ENCODE results near the gene PRRC2C. TPM values are rescaled to one million over a fixed set of nuclear protein-coding genes. Genes with fewer than 3 reads are reported as not detected.

PRRC2C gene
- total RNA-seq, 1 experiment from 2014 or later, result 267 TPM

GRCh38 chr1:171521567-171521966 lies 36.2 kb downstream of the PRRC2C start:
- Histone ChIP-seq H4K20me1 (ENCODE audit: control insufficient read depth, insufficient read depth, insufficient read length) (no peaks in the 10 kb centered on the region), H2BK20ac (ENCODE audit: low read depth, low read length, poor library complexity, severe bottlenecking) (no peak overlapping the region), H2BK5ac (ENCODE audit: insufficient read length, low read length) (no peak overlapping the region), H3K27me3 (ENCODE audit: insufficient read depth, low read length) (no peaks in the 10 kb centered on the region), H3K4ac (ENCODE audit: low read depth, low read length) (no peak overlapping the region), H3K27ac (ENCODE audit: insufficient read length, low read depth, low read length) (no peak overlapping the region), H4K8ac (replicated peaks; ENCODE audit: insufficient read length, low read depth, low read length) (no peak overlapping the region), H3K14ac (ENCODE audit: insufficient read depth, low read length) (no peak overlapping the region), H4K91ac (ENCODE audit: insufficient read length, low read depth, low read length) (no peak overlapping the region), H3K9me3 (ENCODE audit: control insufficient read depth, low read depth, low read length) (no peaks in the 10 kb centered on the region), H2BK120ac (ENCODE audit: low read depth, low read length, poor library complexity, severe bottlenecking) (no peak overlapping the region), H3T11ph (ENCODE audit: low read length) (no peak overlapping the region), H2AK5ac (ENCODE audit: insufficient read length, low read length) (no peak overlapping the region), H2BK15ac (ENCODE audit: low read depth, low read length) (no peak overlapping the region), H3K18ac (ENCODE audit: insufficient read length, low read depth, low read length) (no peak overlapping the region), H2BK12ac (ENCODE audit: insufficient read length, low read depth, low read length) (no peak overlapping the region), H3K79me1 (ENCODE audit: insufficient read depth, low read depth, low read length, poor library complexity, severe bottlenecking) (no peaks in the 10 kb centered on the region), H3K23ac (ENCODE audit: insufficient read length, low read depth, low read length) (no peak overlapping the region), H3K4me2 (ENCODE audit: insufficient read depth, insufficient read length, low read length) (no peak overlapping the region), H3K23me2 (ENCODE audit: insufficient read length, low read depth, low read length, poor library complexity, severe bottlenecking) (no peaks in the 10 kb centered on the region), H4K5ac (ENCODE audit: insufficient read length, low read depth, low read length) (no peak overlapping the region), H3K56ac (ENCODE audit: insufficient read length, low read depth, low read length) (no peak overlapping the region), H3K4me1 (ENCODE audit: insufficient read depth, low read length) (no peaks in the 10 kb centered on the region), H3K9ac (ENCODE audit: extremely low read depth, insufficient read length, low read length) (no peak overlapping the region), H3K79me2 (ENCODE audit: insufficient read depth, low read length) (no peaks in the 10 kb centered on the region; the same call in 1 of the 2 replicates), H2AFZ (ENCODE audit: low read length) (no peak overlapping the region)
- TF ChIP-seq, protein P1, sequence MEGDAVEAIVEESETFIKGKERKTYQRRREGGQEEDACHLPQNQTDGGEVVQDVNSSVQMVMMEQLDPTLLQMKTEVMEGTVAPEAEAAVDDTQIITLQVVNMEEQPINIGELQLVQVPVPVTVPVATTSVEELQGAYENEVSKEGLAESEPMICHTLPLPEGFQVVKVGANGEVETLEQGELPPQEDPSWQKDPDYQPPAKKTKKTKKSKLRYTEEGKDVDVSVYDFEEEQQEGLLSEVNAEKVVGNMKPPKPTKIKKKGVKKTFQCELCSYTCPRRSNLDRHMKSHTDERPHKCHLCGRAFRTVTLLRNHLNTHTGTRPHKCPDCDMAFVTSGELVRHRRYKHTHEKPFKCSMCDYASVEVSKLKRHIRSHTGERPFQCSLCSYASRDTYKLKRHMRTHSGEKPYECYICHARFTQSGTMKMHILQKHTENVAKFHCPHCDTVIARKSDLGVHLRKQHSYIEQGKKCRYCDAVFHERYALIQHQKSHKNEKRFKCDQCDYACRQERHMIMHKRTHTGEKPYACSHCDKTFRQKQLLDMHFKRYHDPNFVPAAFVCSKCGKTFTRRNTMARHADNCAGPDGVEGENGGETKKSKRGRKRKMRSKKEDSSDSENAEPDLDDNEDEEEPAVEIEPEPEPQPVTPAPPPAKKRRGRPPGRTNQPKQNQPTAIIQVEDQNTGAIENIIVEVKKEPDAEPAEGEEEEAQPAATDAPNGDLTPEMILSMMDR (conservative IDR thresholded peaks at IDR 0.05), result no peak
- H3K27ac Mint-ChIP-seq, result no peak overlapping the region
- no CpG with 5 or more reads among the region's 2 CpGs for WGBS (ENCODE audit: extremely low coverage, insufficient read length, low lambda C conversion rate)
- no peaks in the 10 kb centered on the region for H3K4me1 Mint-ChIP-seq
- peaks cover 45 to 94% (median 85%) of the 10 kb centered on the region in 3 experiments; a peak in 6 of 7 replicates for H3K36me3 Mint-ChIP-seq (ENCODE audit: insufficient read depth in 1 of 3, low read depth in 3 of 3)
- DNase-seq, result no peak
- no peak overlapping the region for H3K4me3 Mint-ChIP-seq
- H3K9me3 Mint-ChIP-seq, result no peaks in the 10 kb centered on the region
- no peaks in the 10 kb centered on the region for H3K27me3 Mint-ChIP-seq (ENCODE audit: low read depth)
